Measurements from ENCODE around the gene SEMA5A.

DNA sequence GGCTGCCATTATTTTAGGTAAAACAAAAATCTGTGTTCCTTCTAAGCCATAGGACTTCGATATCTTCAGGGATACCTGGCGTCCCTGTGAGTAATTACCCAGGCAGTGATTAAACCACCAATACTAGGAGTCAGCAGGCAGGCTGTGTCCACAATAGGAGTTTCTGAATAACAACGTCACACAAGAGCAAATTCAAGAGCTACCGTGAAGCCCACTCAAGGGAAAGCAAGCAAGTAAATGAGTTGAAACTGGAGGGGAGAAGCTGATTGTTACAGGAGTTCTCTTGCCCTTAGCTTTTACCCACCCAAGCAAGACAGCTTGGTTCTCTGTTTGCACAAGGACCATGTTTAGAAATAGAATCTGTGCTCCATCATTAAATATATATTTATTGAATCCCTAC is 50.8 kb downstream of the SEMA5A start:
- TF ChIP-seq, protein P1, sequence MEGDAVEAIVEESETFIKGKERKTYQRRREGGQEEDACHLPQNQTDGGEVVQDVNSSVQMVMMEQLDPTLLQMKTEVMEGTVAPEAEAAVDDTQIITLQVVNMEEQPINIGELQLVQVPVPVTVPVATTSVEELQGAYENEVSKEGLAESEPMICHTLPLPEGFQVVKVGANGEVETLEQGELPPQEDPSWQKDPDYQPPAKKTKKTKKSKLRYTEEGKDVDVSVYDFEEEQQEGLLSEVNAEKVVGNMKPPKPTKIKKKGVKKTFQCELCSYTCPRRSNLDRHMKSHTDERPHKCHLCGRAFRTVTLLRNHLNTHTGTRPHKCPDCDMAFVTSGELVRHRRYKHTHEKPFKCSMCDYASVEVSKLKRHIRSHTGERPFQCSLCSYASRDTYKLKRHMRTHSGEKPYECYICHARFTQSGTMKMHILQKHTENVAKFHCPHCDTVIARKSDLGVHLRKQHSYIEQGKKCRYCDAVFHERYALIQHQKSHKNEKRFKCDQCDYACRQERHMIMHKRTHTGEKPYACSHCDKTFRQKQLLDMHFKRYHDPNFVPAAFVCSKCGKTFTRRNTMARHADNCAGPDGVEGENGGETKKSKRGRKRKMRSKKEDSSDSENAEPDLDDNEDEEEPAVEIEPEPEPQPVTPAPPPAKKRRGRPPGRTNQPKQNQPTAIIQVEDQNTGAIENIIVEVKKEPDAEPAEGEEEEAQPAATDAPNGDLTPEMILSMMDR (IDR thresholded peaks at IDR 0.05) = no peak
- no peak for TF ChIP-seq EZH2 (IDR thresholded peaks at IDR 0.05; ENCODE audit: borderline replicate concordance, insufficient read depth, low read depth, low read length, poor library complexity, severe bottlenecking)

All from B cell (primary cell).